Measurements from ENCODE around the gene EFNA3. TPM values are rescaled to one million over a fixed set of nuclear protein-coding genes. Genes with fewer than 3 reads are reported as not detected.

The EFNA3 gene
- total RNA-seq, 4 donors from 2014 or later: 3.4 to 7.9 (median 7.2) TPM

- Histone ChIP-seq H3K9me3 (no peaks in the 10 kb centered on the region), H3K4me3 (peak overlapping the region; percentile 6 to 46 (median 32)), H3K27ac (peak overlapping the region; percentile 62 to 77 (median 66)), H3K27me3 (no peaks in the 10 kb centered on the region), H3K36me3 (no peaks in the 10 kb centered on the region), H3K4me1 (peaks cover 12 to 21% (median 17%) of the 10 kb centered on the region in 4 donors)
- WGBS, 2 donors (ENCODE audit: low coverage in 1 of 2): 3% methylated on average over 51 of the region's 61 CpGs; no CpG with 5 or more reads in 1 of the 2 donors
- intact Hi-C loops (cut with DNase I; ENCODE audit: low total_unique reads): no loop called here
- TF ChIP-seq EP300 (IDR thresholded peaks at IDR 0.05; ENCODE audit: low read depth) (no peak), POLR2AphosphoS5 (IDR thresholded peaks at IDR 0.05) (peak in 2 of 3 donors; percentile 53 to 56), CTCF (IDR thresholded peaks at IDR 0.05) (peak; percentile 49 to 76 (median 63)), POLR2A (IDR thresholded peaks at IDR 0.05) (peak; percentile 49)
- DNase-seq: peak; percentile 90
- in situ Hi-C loops (cut with MboI; ENCODE audit: low pct_ligation_motif_present in 1 of 4, low pct_unique_long_range_greater_than_20kb in 1 of 4, low sequenced_read_pairs in 3 of 4): loop anchor here in 3 of 4 donors (25.0 kb wide), 1 partner anchor 109 kb away; the partner anchor contains the start of genes CKS1B (in 3 of the 3), PBXIP1 (in 3 of the 3), PYGO2 (in 3 of the 3) and SHC1 (in 3 of the 3)
Measured at GRCh38 chr1:155070721-155071569, 7.7 kb upstream of the EFNA3 start.

GRCh38 chr1:155071701-155072100, 6.9 kb upstream of the EFNA3 start:
- WGBS, 2 donors (ENCODE audit: low coverage in 1 of 2): 75 to 80% methylated on average over 2 to 14 of the region's 14 CpGs
- in situ Hi-C loops (cut with MboI; ENCODE audit: low pct_ligation_motif_present in 1 of 4, low pct_unique_long_range_greater_than_20kb in 1 of 4, low sequenced_read_pairs in 3 of 4) (loop anchor here in 3 of 4 donors (25.0 kb wide), 1 partner anchor 109 kb away; the partner anchor contains the start of genes CKS1B (in 3 of the 3), PBXIP1 (in 3 of the 3), PYGO2 (in 3 of the 3) and SHC1 (in 3 of the 3)), intact Hi-C loops (cut with DNase I; ENCODE audit: low total_unique reads) (no loop called here)
- no peaks in the 10 kb centered on the region for H3K9me3 ChIP-seq
- H3K4me3 ChIP-seq: peak overlapping the region in 1 of 4 donors; percentile 46
- H3K4me1 ChIP-seq: peaks cover 12 to 21% (median 17%) of the 10 kb centered on the region in 4 donors
- DNase-seq: no peak
- H3K27ac ChIP-seq: peak overlapping the region in 3 of 4 donors; percentile 62 to 66 (median 65)
- H3K27me3 ChIP-seq: no peaks in the 10 kb centered on the region
- TF ChIP-seq CTCF (IDR thresholded peaks at IDR 0.05): no peak
- TF ChIP-seq EP300 (IDR thresholded peaks at IDR 0.05; ENCODE audit: low read depth): no peak
- no peak for TF ChIP-seq POLR2AphosphoS5 (IDR thresholded peaks at IDR 0.05)
- no peak for TF ChIP-seq POLR2A (IDR thresholded peaks at IDR 0.05)
- no peaks in the 10 kb centered on the region for H3K36me3 ChIP-seq

GRCh38 chr1:155072531-155073289, 5.9 kb upstream of the EFNA3 start:
- Histone ChIP-seq H3K27me3 (no peaks in the 10 kb centered on the region), H3K27ac (no peak overlapping the region), H3K36me3 (no peaks in the 10 kb centered on the region), H3K4me1 (peaks cover 12 to 21% (median 17%) of the 10 kb centered on the region in 4 donors), H3K9me3 (no peaks in the 10 kb centered on the region), H3K4me3 (no peak overlapping the region)
- intact Hi-C loops (cut with DNase I; ENCODE audit: low total_unique reads) (no loop called here), in situ Hi-C loops (cut with MboI; ENCODE audit: low pct_ligation_motif_present in 1 of 4, low pct_unique_long_range_greater_than_20kb in 1 of 4, low sequenced_read_pairs in 3 of 4) (loop anchor here in 3 of 4 donors (25.0 kb wide), 1 partner anchor 110 kb away; the partner anchor contains the start of genes CKS1B (in 3 of the 3), PBXIP1 (in 3 of the 3), PYGO2 (in 3 of the 3) and SHC1 (in 3 of the 3))
- WGBS, 2 donors (ENCODE audit: low coverage in 1 of 2): 61 to 64% methylated on average over 2 to 7 of the region's 7 CpGs
- no peak for DNase-seq
- TF ChIP-seq EP300 (IDR thresholded peaks at IDR 0.05; ENCODE audit: low read depth) (no peak), CTCF (IDR thresholded peaks at IDR 0.05) (no peak)
